NOMO-1 (cell line): ENCODE measurements around the gene KCMF1.
"Not testable (repeated sequence)": the region's sequence is repeated elsewhere in the genome, so short reads cannot be mapped to it uniquely, and the experiment has no call there.

ENCODE experiments used
- DNase-seq, 2 experiments: peaks; one replicate each; lab custom pipeline; 2025; ENCODE audit not compliant: unreplicated experiment in 2 of 2; lab: John Stamatoyannopoulos, UW

The KCMF1 gene

DNA sequence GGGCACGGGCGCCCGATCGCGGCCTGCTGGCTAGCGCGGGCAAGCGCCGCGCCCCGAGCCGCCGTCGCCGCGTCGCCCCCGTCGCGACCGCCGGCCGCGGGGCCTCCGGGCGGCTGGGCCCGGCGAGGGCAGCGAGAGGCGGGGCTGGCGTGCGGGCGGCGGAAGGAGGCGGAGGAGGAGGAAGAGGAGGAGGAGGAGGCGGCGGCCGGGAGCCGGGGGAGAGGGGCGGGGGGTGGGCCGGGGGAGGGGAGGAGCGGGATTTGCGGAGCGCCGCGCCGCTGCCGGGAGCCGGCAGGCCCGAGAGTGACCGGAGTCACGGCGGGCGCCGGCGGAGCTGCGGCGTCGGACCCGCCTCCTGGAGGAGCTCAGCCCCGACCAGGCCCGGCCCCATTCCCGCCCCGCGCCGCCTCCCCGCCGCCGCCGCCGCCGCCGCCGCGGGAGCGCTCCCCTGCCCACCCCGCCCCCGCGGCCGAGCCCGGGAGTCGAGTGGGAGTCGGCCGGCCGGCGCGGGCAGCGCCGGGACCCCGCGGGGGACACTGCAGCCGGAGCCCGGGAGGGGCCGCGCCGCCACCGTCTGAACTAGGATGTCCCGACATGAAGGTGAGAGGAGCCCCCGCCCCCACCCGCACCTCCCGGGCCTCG is at the start of gene KCMF1:
Gene KCMF1 (plus strand): TSS at position 294 of the 642 bp plus-strand sequence. CDS start 291 bp downstream, at position 585.
- DNase-seq = peak; percentile 65 to 72

GRCh38 chr2:84923009-84923408 is 48.0 kb upstream of the KCMF1 start:
- DNase-seq = no peak

- no peak for DNase-seq
Observed at GRCh38 chr2:84924173-84925106, 46.5 kb upstream of the KCMF1 start.

- DNase-seq = no peak
Observed at GRCh38 chr2:84925336-84925723, 45.6 kb upstream of the KCMF1 start.

DNA sequence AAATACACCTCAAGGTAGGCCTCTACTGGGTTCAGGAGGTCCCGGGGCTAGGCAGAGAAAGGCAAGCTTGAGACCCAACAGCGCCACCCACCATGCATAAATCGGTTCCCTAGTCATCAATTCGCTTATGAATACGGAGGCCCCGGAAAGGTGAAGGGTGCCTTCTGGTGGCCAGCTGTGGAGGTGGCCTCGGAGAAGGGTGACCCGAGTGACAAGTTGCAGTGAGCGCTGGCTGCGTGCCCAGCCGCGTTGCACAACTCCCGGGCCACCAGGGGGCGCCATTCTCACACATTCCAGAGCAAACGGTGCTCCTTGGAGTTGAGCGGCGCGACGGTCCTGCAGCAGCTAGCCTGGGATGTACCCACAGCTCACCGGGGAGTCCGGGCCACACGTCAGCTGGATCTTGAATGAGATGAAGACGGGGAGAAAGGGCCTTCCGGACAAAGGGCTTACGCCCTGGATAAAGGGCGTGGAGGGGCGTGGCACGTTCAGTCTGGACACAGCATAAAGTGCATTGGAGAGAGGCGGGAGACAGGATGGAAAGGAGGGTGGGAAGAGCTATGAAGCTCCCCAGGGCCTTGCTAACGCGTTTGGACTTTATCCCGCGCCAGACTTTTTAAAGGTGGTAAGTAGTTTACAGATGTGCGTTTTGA is 45.1 kb upstream of the KCMF1 start:
- peak; percentile 87 to 94 for DNase-seq

GRCh38 chr2:84927275-84927627 is 43.7 kb upstream of the KCMF1 start:
- DNase-seq = no peak

DNA sequence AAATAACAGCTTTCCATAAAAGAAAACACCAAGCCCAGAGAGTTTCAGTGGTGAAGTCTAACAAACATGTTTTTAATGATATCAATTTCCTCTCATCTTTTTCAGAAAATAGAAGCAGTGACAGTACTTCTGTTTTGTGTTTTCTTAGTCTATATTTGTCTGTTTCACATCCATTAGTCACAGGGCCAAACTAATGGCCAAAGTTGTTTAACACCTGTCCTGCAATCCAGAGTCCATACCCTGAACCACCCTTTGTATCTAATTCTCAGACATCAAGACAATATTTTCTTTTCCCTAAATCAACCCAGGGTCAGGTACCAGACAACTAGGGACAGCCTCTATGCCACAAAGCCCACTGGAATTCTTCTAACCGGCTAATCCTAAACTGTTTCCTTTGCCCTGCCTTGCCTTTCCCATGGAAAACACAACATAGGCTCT is 39.6 kb upstream of the KCMF1 start:
- no peak for DNase-seq

DNA sequence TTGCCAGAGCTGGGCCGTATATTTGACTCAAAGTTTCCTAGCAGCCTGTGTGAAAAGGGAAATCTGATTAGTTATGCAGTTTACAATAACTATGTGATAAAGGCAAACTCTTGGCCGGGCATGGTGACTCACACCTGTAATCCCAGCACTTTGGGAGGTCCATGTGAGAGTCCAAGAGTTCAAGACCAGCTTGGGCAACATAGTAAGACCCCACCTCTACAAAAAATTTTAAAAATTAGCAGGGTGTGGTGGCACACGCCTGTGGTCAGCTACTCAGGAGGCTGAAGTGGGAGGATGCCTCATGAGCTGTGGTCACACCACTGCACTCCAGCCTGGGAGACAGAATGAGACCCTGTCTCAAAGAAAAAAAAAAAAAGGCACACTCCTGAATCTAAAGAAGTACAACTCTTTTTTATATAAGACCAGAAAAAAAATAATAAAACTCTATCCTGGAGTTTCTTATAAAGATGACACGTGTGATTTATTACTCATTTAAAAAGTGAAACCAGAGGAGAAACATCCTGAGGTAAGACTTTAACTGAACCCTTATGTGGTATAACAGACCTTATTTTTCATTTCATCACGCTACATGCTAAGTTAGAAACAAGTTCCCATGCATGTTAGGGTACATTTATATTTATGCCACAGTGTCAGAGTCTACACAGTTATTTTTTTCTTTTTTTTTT is 32.6 kb upstream of the KCMF1 start:
- DNase-seq = peak in 1 of 2 experiments; percentile 57

GRCh38 chr2:84939426-84940087 is 31.4 kb upstream of the KCMF1 start:
- peak; percentile 92 to 96 for DNase-seq

DNA sequence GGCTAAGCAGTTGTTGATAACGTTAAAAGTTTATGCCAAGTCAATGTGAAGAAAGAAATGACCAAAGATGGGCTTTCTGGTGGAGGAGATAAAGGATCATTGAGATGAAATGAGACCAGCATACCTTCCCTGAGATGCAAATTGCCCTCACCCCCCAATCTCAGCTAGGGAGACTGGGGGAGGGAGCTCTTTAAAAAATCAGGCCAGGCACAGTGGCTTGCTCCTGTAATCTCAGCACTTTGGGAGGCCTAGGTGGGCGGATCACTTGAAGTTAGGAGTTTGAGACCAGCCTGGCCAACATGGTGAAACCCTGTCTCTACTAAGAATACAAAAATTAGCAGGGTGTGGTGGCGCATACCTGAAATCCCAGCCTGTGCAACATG is 30.9 kb upstream of the KCMF1 start:
- DNase-seq = no peak

DNA sequence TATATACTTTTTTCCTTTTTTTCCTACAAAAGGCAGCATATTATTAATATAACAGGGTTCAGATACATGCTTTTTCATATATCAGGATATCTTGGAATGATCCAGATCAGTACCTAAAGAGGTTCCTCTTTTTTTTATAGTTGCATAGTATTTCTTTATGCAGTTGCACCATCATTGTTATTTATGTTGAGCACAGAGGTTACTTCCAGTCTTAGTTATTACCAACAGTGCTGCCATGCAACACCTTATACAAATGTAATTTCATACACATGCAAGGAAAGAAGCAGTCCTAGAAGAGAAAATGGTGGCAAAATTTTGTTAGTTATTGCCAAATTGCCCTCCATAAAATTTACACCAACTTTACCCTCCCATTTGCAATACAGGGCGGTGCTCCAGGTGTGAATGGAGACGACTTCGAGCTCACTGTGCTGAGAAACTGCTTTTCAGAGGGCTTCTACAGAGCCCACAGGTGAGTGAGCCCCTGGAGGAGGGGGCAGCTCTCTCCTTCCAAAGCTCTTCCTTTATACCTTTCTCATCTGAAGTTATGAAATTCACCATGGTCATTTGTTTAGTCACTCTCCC is 30.0 kb upstream of the KCMF1 start:
- DNase-seq = peak; percentile 37 to 90

DNA sequence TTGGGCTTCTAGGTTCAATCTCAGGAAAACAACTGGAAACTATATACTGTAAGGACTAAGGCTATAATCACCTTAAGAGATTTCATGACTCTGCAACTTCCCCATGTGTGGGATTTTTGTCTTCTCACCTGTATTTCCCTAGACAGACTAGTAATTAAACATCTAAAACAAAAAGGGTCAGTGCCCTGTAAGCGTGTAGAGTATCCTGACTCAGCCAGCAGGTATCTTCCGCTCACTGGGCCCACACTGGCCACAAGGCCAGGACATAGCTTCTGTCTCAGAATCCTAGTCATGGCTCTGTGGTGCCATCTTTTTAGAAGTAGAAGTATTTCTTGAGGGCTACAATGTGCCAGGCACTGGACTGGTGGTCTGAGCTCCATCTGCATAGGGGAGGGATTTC is 28.8 kb upstream of the KCMF1 start:
- DNase-seq = no peak

GRCh38 chr2:84942964-84943421 is 28.0 kb upstream of the KCMF1 start:
- DNase-seq = no peak

DNA sequence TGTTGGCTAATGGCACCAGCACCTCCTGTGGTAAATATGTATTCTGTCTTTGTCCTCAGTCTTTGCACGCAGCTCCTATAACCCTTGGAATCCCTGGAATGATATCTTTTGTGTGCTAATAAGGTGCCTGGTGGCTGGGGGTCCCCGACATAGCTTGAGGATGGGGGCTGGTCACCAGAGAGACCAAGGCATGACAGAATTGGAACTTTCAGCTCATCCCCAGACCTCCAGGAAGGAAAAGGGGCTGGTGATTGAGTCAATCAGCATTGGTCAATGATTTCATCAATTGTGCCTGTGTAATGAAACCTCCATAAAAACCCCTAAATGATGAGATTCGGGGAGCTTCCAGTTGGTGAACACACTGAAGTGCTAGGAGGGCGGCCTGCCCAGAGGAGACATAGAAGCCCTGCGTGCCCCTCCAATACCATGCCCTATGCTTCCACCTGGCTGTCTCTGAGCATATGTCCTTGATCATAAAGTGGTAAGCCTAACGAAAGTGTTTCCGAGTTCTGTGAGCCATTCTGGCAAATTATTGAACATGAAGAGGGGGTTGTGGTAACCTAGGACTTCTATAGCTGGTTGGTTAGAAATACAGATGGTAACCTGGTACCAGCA is 26.6 kb upstream of the KCMF1 start:
- no peak for DNase-seq

- DNase-seq = not testable (repeated sequence)
Observed at GRCh38 chr2:84945838-84946203, 25.1 kb upstream of the KCMF1 start.

- DNase-seq = peak; percentile 81 to 83
Observed at GRCh38 chr2:84946204-84947009, 24.6 kb upstream of the KCMF1 start.

- DNase-seq = no peak
Observed at GRCh38 chr2:84947010-84947593, 23.9 kb upstream of the KCMF1 start.

GRCh38 chr2:84953535-84953934 is 17.4 kb upstream of the KCMF1 start:
- DNase-seq = no peak
